HepG2 (cell line): Measurements from ENCODE around the gene NUDT22. TPM values are rescaled to one million over a fixed set of nuclear protein-coding genes. Genes with fewer than 3 reads are reported as not detected.

Experiments used
- CBX5 ChIP-seq: sonication (generic); formaldehyde crosslinking; IDR thresholded peaks from 2 replicates; pipeline ENCODE4 v1.4.0; 2020; ENCODE audit warnings: missing genetic modification reagents, borderline replicate concordance
- CCDC6 ChIP-seq: sonication (generic); formaldehyde crosslinking; IDR thresholded peaks from 2 replicates; pipeline ENCODE4 v1.8.1; 2022; ENCODE audit warnings: mild to moderate bottlenecking, missing genetic modification reagents, moderate library complexity
- FOXA1 ChIP-seq, 2 experiments: fragments of 450-650 bp in 1 of 2; sonication (generic) in 1 of 2; formaldehyde crosslinking in 1 of 2; IDR thresholded peaks; 2 replicates each; pipeline versions ENCODE4 v1.4.0 to v1.6.1; 2016 to 2020; ENCODE audit warnings: missing genetic modification reagents in 1 of 2
- HNRNPK ChIP-seq: fragments of 200-400 bp; formaldehyde crosslinking; IDR thresholded peaks from 2 replicates; pipeline ENCODE4 v1.6.1; 2018; ENCODE audit warnings: low read length, low read depth, moderate library complexity, mild to moderate bottlenecking; ENCODE audit not compliant: poor library complexity, severe bottlenecking
- PPARG ChIP-seq: conservative IDR thresholded peaks from 2 replicates; pipeline ENCODE4 v1.6.1; 2016; ENCODE audit warnings: missing biosample characterization, missing genetic modification reagents
- TARDBP ChIP-seq: sonication (generic); formaldehyde crosslinking; IDR thresholded peaks from 2 replicates; pipeline ENCODE4 v1.8.0; 2022; ENCODE audit warnings: mild to moderate bottlenecking, missing genetic modification reagents
- ZNF326 ChIP-seq: sonication (generic); formaldehyde crosslinking; IDR thresholded peaks from 2 replicates; pipeline ENCODE4 v1.4.0; 2020; ENCODE audit warnings: missing genetic modification reagents, borderline replicate concordance
- ZNF550 ChIP-seq: sonication (generic); formaldehyde crosslinking; IDR thresholded peaks from 2 replicates; pipeline ENCODE4 v1.4.0; 2020; ENCODE audit warnings: mild to moderate bottlenecking, missing genetic modification reagents, borderline replicate concordance
- ZNF660 ChIP-seq: sonication (generic); formaldehyde crosslinking; IDR thresholded peaks from 2 replicates; pipeline ENCODE4 v1.5.1; 2020; ENCODE audit warnings: mild to moderate bottlenecking, low read depth, missing genetic modification reagents, borderline replicate concordance
- polyA plus RNA-seq, 8 experiments: library from polyadenylated mRNA; depleted of rRNA in 3 of 8; stranded (reverse) in 7 of 8; unstranded in 1 of 8; fragments of >200 nt; fragmentation: Illumina TruSeq in 4 of 8; extraction: Trizol in 4 of 8; gene quantifications; 2 replicates each; pipeline versions ENCODE4 v1.2.1 to v1.2.3, GENCODE V29; 2011 to 2016; ENCODE audit warnings: low read depth in 4 of 8, missing spikeins in 1 of 8, mixed read lengths in 1 of 8; ENCODE audit not compliant: insufficient read depth in 1 of 8
- total RNA-seq, 5 experiments: library from RNA; depleted of rRNA; stranded (reverse); fragments of >200 nt; fragmentation: Illumina TruSeq; extraction: Trizol; gene quantifications; 2 replicates each; pipeline ENCODE4 v1.2.3, GENCODE V29; 2016; ENCODE audit warnings: low read depth in 1 of 5
- TF ChIP-seq, protein P1 (sequence below): sonication (generic); formaldehyde crosslinking; IDR thresholded peaks from 2 replicates; pipeline ENCODE4 v1.4.0; 2020; ENCODE audit warnings: mild to moderate bottlenecking, missing genetic modification reagents
- TF ChIP-seq, protein P2 (sequence below): sonication (generic); formaldehyde crosslinking; IDR thresholded peaks from 2 replicates; pipeline ENCODE4 v1.4.0; 2020; ENCODE audit warnings: missing genetic modification reagents
- TF ChIP-seq, protein P3 (sequence below): sonication (generic); formaldehyde crosslinking; conservative IDR thresholded peaks from 2 replicates; pipeline ENCODE4 v1.4.0; 2020; ENCODE audit warnings: missing genetic modification reagents
- TF ChIP-seq, protein P4 (sequence below): sonication (generic); formaldehyde crosslinking; IDR thresholded peaks from 2 replicates; pipeline ENCODE4 v1.4.0; 2020; ENCODE audit warnings: missing genetic modification reagents, mild to moderate bottlenecking, borderline replicate concordance

The NUDT22 gene
- total and polyA plus RNA-seq, 2 of the 13 experiments (the other 11 are each of a cell fraction or from before 2014, with no cell fraction given) = 33.5 to 39.8 TPM

DNA sequence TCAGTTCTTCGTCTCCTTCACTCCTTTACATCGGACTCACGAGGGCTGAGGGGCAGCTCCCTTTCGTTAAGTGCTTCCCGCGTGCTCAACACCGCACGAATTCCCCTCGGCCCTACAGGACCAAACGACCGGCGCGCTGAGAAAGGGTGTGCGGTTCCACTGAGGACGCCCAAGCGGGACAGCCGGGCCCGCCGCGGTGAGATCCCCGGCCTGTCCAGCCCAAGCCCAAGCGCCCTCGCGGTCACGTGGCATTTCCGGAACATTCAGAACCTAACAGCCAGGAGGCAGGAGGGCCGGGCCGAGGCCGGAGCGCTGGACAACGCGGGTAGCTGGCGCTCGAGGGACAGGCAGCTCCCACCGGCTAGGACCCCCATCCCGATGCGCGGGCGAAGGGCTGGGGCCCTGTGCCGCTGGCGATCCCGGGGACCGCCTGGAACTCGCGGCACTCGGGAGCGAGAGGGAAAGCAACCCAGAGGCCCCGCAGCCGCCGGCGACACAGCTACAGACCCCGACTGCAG is 40.8 kb upstream of the NUDT22 start (continued):
- TF ChIP-seq, protein P1, sequence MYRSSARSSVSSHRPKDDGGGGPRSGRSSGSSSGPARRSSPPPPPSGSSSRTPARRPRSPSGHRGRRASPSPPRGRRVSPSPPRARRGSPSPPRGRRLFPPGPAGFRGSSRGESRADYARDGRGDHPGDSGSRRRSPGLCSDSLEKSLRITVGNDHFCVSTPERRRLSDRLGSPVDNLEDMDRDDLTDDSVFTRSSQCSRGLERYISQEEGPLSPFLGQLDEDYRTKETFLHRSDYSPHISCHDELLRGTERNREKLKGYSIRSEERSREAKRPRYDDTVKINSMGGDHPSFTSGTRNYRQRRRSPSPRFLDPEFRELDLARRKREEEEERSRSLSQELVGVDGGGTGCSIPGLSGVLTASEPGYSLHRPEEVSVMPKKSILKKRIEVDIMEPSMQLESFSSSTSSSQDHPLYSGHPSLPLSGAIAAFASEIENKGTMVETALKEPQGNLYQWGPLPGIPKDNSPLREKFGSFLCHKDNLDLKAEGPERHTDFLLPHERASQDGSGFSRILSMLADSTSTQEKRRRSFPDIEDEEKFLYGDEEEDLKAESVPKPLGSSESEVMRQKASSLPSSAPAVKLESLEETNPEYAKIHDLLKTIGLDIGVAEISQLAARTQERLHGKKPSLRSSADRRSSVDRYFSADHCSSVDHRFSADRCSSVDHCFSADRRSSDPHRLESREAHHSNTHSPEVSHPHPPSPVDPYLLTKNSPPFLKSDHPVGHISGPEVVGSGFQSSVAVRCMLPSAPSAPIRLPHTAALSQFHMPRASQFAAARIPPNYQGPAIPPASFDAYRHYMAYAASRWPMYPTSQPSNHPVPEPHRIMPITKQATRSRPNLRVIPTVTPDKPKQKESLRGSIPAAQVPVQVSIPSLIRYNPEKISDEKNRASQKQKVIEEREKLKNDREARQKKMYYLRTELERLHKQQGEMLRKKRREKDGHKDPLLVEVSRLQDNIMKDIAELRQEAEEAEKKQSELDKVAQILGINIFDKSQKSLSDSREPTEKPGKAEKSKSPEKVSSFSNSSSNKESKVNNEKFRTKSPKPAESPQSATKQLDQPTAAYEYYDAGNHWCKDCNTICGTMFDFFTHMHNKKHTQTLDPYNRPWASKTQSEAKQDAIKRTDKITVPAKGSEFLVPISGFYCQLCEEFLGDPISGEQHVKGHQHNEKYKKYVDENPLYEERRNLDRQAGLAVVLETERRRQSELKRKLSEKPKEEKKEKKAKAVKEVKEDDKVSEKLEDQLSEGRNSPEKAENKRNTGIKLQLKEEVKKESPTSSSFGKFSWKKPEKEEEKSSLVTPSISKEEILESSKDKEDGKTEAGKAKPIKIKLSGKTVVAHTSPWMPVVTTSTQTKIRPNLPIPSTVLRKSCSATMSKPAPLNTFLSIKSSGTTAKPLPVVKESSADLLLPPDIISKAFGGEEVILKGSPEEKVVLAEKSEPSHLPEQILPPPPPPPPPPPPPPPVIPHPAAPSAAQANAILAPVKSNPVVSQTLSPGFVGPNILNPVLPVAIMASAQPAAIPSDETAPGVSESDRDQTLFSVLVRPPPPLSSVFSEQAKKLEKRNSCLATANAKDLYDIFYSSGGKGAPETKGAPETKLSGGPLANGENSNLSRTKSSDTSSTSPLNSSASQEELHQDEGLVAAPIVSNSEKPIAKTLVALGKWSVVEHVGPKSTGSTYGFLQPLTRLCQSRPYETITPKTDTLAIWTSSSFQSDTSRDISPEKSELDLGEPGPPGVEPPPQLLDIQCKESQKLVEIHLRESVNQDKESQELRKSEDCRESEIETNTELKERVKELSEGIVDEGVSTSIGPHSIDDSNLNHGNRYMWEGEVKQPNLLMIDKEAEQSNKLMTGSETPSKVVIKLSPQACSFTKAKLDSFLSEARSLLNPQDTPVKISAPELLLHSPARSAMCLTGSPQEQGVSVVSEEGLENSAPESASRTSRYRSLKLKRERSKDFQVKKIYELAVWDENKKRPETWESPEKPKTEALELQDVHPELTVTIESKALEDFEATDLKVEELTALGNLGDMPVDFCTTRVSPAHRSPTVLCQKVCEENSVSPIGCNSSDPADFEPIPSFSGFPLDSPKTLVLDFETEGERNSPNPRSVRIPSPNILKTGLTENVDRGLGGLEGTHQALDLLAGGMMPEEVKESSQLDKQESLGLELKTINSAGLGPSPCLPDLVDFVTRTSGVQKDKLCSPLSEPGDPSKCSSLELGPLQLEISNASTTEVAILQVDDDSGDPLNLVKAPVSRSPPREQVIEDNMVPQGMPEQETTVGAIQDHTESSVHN = 0 out of 2 replicates have a peak, but pooled peaks have one; percentile 85
- TF ChIP-seq CCDC6 (CRISPR knock-in tag) = peak; percentile 91; the same call in 1 of the 2 replicates
- TF ChIP-seq ZNF326 = no peak
- no peak for TF ChIP-seq FOXA1 (IDR thresholded peaks at IDR 0.05)
- 0 out of 2 replicates have a peak, but pooled peaks have one; percentile 5 for TF ChIP-seq FOXA1 (CRISPR knock-in tag; IDR thresholded peaks at IDR 0.05)
- TF ChIP-seq, protein P2, sequence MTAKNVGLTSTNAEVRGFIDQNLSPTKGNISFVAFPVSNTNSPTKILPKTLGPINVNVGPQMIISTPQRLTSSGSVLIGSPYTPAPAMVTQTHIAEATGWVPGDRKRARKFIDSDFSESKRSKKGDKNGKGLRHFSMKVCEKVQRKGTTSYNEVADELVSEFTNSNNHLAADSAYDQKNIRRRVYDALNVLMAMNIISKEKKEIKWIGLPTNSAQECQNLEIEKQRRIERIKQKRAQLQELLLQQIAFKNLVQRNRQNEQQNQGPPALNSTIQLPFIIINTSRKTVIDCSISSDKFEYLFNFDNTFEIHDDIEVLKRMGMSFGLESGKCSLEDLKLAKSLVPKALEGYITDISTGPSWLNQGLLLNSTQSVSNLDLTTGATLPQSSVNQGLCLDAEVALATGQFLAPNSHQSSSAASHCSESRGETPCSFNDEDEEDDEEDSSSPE (CRISPR knock-in tag) = peak; percentile 84
- peak; percentile 97 for TF ChIP-seq ZNF550 (CRISPR knock-in tag)
- 0 out of 2 replicates have a peak, but pooled peaks have one; percentile 12 for TF ChIP-seq PPARG (CRISPR knock-in tag)
- peak; percentile 87; the same call in 1 of the 2 replicates for TF ChIP-seq TARDBP
- TF ChIP-seq, protein P3, sequence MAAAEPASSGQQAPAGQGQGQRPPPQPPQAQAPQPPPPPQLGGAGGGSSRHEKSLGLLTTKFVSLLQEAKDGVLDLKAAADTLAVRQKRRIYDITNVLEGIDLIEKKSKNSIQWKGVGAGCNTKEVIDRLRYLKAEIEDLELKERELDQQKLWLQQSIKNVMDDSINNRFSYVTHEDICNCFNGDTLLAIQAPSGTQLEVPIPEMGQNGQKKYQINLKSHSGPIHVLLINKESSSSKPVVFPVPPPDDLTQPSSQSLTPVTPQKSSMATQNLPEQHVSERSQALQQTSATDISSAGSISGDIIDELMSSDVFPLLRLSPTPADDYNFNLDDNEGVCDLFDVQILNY (CRISPR knock-in tag) = no peak
- TF ChIP-seq CBX5 (CRISPR knock-in tag) = no peak; the same call in 1 of the 2 replicates
- TF ChIP-seq, protein P4, sequence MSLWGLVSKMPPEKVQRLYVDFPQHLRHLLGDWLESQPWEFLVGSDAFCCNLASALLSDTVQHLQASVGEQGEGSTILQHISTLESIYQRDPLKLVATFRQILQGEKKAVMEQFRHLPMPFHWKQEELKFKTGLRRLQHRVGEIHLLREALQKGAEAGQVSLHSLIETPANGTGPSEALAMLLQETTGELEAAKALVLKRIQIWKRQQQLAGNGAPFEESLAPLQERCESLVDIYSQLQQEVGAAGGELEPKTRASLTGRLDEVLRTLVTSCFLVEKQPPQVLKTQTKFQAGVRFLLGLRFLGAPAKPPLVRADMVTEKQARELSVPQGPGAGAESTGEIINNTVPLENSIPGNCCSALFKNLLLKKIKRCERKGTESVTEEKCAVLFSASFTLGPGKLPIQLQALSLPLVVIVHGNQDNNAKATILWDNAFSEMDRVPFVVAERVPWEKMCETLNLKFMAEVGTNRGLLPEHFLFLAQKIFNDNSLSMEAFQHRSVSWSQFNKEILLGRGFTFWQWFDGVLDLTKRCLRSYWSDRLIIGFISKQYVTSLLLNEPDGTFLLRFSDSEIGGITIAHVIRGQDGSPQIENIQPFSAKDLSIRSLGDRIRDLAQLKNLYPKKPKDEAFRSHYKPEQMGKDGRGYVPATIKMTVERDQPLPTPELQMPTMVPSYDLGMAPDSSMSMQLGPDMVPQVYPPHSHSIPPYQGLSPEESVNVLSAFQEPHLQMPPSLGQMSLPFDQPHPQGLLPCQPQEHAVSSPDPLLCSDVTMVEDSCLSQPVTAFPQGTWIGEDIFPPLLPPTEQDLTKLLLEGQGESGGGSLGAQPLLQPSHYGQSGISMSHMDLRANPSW (CRISPR knock-in tag) = peak; percentile 71; the same call in 1 of the 2 replicates
- no peak for TF ChIP-seq HNRNPK
- peak; percentile 89; the same call in 1 of the 2 replicates for TF ChIP-seq ZNF660
